ENCODE data around the gene CNPY2. TPM values are rescaled to one million over a fixed set of nuclear protein-coding genes. Genes with fewer than 3 reads are reported as not detected.
A peak's percentile ranks its signal among the peaks of the same experiment; 100 is the strongest.

CNPY2 gene
- total and polyA plus RNA-seq, 2 of the 13 experiments (the other 11 are each of a cell fraction or from before 2014, with no cell fraction given) = 285 to 356 TPM

DNA sequence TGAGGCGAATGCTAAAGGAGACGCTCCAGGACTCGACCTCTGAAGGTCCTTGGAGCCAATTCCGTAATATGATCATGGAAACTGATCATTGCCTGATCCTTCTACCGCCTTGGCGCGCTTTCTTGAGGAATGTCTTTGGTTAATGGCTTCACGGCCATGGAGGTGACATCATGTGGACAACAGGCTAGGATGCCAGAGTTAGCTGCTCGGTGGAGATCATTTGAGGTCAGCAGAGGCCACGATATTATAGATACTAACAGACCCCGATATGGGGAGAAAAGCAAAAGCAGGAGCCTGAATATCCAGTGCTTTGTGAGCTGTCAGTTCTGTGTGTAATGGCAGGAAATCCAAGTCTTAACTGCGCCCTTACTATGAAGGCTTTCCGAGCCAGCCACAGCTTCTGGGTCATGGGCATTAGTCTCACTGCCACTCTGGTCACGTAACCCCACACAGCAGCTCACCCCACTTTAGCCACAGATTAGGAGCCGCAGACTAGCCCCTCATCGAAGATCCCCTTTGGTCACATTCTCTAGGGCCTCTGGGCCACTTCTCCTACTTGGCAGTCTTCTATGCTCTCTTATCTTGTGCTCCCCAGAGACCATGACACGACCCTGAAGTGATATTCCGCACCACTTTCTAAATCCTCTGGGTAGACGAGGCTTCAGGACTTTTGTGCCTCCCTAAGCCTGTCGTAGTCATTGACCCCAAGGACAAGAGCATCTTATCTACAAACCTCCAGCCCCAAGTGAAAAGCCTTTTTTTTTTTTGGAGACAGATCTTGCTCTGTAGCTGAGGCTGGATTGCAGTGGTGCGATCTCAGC, 14.9 kb downstream of the CNPY2 start (continued):
- TF ChIP-seq BRF2 (CRISPR knock-in tag; IDR thresholded peaks at IDR 0.05) = no peak
- peak; percentile 43; the same call in 1 of the 2 replicates for TF ChIP-seq ZBTB21 (CRISPR knock-in tag; IDR thresholded peaks at IDR 0.05)
- no peak for TF ChIP-seq LRRFIP1 (CRISPR knock-in tag; conservative IDR thresholded peaks at IDR 0.05)

GRCh38 chr12:56299853-56300643, 15.7 kb downstream of the CNPY2 start, which contains the start of gene CS:
Gene CS (minus strand): TSS chr12:56300330. CDS start chr12:56300201, 129 bp downstream.
- BruUV-seq (replicated peaks) = no TSS peak
- Histone ChIP-seq H3K27me3 (ENCODE audit: control insufficient read depth in 1 of 2, insufficient read depth in 2 of 2, low read length in 2 of 2) (no peaks in the 10 kb centered on the region; a peak in 1 of 5 replicates), H3K4me2 (ENCODE audit: low read depth, low read length) (peak within 1 kb of the TSS; percentile 98), H3K9me3 (ENCODE audit: low read length) (no peaks in the 10 kb centered on the region), H3K4me3 (replicated peaks in 1 of 3; ENCODE audit: insufficient read depth in 1 of 3, low read depth in 2 of 3, low read length in 3 of 3) (peak within 1 kb of the TSS; percentile 76 to 97 (median 94)), H3K27ac (ENCODE audit: extremely low read length, insufficient read depth, low read length) (peak within 1 kb of the TSS; percentile 96), H4K20me1 (ENCODE audit: insufficient read depth, low read length) (no peaks in the 10 kb centered on the region; the same call in 1 of the 2 replicates), H3K4me1 (ENCODE audit: insufficient read depth, low read length) (peaks cover 65% of the 10 kb centered on the region), H2AFZ (ENCODE audit: low read length) (peak within 1 kb of the TSS; percentile 64), H3K9ac (ENCODE audit: insufficient read depth, low read depth, low read length) (peak within 1 kb of the TSS; percentile 86), H3K36me3 (replicated peaks in 1 of 2; ENCODE audit: control insufficient read depth in 1 of 2, insufficient read depth in 2 of 2, low read length in 2 of 2) (peaks cover 3 to 15% of the 10 kb centered on the region in 2 experiments; a peak in 3 of 5 replicates), H3K79me2 (ENCODE audit: insufficient read depth, low read length) (peaks cover 41% of the 10 kb centered on the region)
- in situ Hi-C loops (cut with HindIII; ENCODE audit: extremely low pct_ligation_motif_present, low pct_unique_long_range_greater_than_20kb) (no loop called here), intact Hi-C loops (cut with micrococcal nuclease; ENCODE audit: unreplicated experiment) (loop anchor here (2.0 kb wide), 2 partner anchors 17 to 181 kb away; partner anchors contain the start of gene ZC3H10)
- POLR2A ChIA-PET = interaction anchor here (0.6 to 2.8 kb wide), 13 partner anchors 11 to 337 kb away, joined by 3 to 16 read pairs (median 4); partner anchors contain the start of genes ANKRD52, COQ10A, ESYT1 and PA2G4
- ATAC-seq (peak; percentile 87), DNase-seq (ENCODE audit: low spot score) (peak; percentile 96), FAIRE-seq (peak; percentile 48)
- CTCF ChIA-PET (ENCODE audit: low intra/inter-chr PET ratio, low total read pairs) = no interaction called here
- 0% methylated on average over 11 of the region's 63 CpGs for WGBS (ENCODE audit: low lambda C conversion rate)
- TF ChIP-seq ZNF253 (CRISPR knock-in tag; IDR thresholded peaks at IDR 0.05; ENCODE audit: borderline replicate concordance) (peak; percentile 64; the same call in 1 of the 2 replicates), MLX (CRISPR knock-in tag; IDR thresholded peaks at IDR 0.05) (no peak), AGO1 (IDR thresholded peaks at IDR 0.05; ENCODE audit: low read depth, low read length, poor library complexity, severe bottlenecking) (peak; percentile 70), ZNF562 (CRISPR knock-in tag; IDR thresholded peaks at IDR 0.05; ENCODE audit: borderline replicate concordance) (no peak), ZNF225 (CRISPR knock-in tag; IDR thresholded peaks at IDR 0.05) (peak; percentile 69), ZNF3 (CRISPR knock-in tag; IDR thresholded peaks at IDR 0.05) (no peak)
- TF ChIP-seq, protein P1, sequence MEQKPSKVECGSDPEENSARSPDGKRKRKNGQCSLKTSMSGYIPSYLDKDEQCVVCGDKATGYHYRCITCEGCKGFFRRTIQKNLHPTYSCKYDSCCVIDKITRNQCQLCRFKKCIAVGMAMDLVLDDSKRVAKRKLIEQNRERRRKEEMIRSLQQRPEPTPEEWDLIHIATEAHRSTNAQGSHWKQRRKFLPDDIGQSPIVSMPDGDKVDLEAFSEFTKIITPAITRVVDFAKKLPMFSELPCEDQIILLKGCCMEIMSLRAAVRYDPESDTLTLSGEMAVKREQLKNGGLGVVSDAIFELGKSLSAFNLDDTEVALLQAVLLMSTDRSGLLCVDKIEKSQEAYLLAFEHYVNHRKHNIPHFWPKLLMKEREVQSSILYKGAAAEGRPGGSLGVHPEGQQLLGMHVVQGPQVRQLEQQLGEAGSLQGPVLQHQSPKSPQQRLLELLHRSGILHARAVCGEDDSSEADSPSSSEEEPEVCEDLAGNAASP (CRISPR knock-in tag; IDR thresholded peaks at IDR 0.05; ENCODE audit: borderline replicate concordance) = peak; percentile 44; the same call in 1 of the 2 replicates

Data from HepG2 (cell line).